Natural killer cell (primary cell): ENCODE data around the gene GPR35. TPM values are rescaled to one million over a fixed set of nuclear protein-coding genes. Genes with fewer than 3 reads are reported as not detected.

Experiments
- ATAC-seq, 3 donors: fragments of 150-1000 bp in 2 of 3; fragments of 200-7000 bp in 1 of 3; cut with Tn5 transposase; 1 replicate in 1 of 3; 2 replicates in 2 of 3; pipeline ENCODE4 v1.10.0; 2021; ENCODE audit warnings: mild to moderate bottlenecking in 2 of 3, moderate library complexity in 2 of 3
- DNase-seq, 2 donors: peaks; one replicate each; pipeline versions ENCODE4 v3.0.0 to v3.0.0-alpha.2; 2013 to 2021; ENCODE audit warnings: mixed read lengths in 1 of 2
- H3K27ac ChIP-seq: one replicate; pipeline ENCODE4 v1.5.1; 2013; ENCODE audit warnings: mild to moderate bottlenecking, low read length
- H3K27me3 ChIP-seq: one replicate; pipeline ENCODE4 v1.6.1; 2013; ENCODE audit warnings: low read length; ENCODE audit not compliant: control insufficient read depth, insufficient read depth
- H3K36me3 ChIP-seq: one replicate; pipeline ENCODE4 v1.6.1; 2013; ENCODE audit warnings: low read length; ENCODE audit not compliant: control insufficient read depth, insufficient read depth
- H3K4me1 ChIP-seq: one replicate; pipeline ENCODE4 v1.6.1; 2013; ENCODE audit warnings: low read length; ENCODE audit not compliant: control insufficient read depth, insufficient read depth
- H3K4me3 ChIP-seq: one replicate; pipeline ENCODE4 v1.5.1; 2013; ENCODE audit warnings: low read length
- H3K9me3 ChIP-seq: one replicate; pipeline ENCODE4 v1.6.1; 2013; ENCODE audit warnings: low read length; ENCODE audit not compliant: control insufficient read depth, insufficient read depth
- H3K27ac Mint-ChIP-seq, 2 donors: one replicate each; pipeline ENCODE4 v1.8.0; 2022; ENCODE audit warnings: mild to moderate bottlenecking in 2 of 2, mixed read lengths in 2 of 2, moderate library complexity in 1 of 2
- H3K27me3 Mint-ChIP-seq, 2 donors: one replicate each; pipeline ENCODE4 v1.8.0; 2022; ENCODE audit warnings: low read depth in 2 of 2, mixed read lengths in 2 of 2
- H3K36me3 Mint-ChIP-seq: one replicate; pipeline ENCODE4 v1.8.0; 2022; ENCODE audit warnings: mixed read lengths
- H3K4me1 Mint-ChIP-seq, 2 donors: one replicate each; pipeline ENCODE4 v1.8.0; 2022; ENCODE audit warnings: mixed read lengths in 2 of 2
- H3K4me3 Mint-ChIP-seq: one replicate; pipeline ENCODE4 v1.8.0; 2022; ENCODE audit warnings: mild to moderate bottlenecking, moderate library complexity, mixed read lengths
- H3K9me3 Mint-ChIP-seq, 2 donors: one replicate each; pipeline ENCODE4 v1.8.0; 2022; ENCODE audit warnings: mixed read lengths in 2 of 2
- CTCF ChIP-seq: fragments of 200-600 bp; IDR thresholded peaks from one replicate; pipeline ENCODE4 v1.8.0; 2022; ENCODE audit warnings: antibody characterized with exemption
- WGBS: methylation state at CpG from one replicate; pipeline ENCODE4 v1.1.7; 2013; ENCODE audit warnings: missing lambda C conversion rate; ENCODE audit not compliant: insufficient coverage; 5-methylcytosine and 5-hydroxymethylcytosine counted together
- intact Hi-C: fragments of 100-400 bp; cut with micrococcal nuclease; formaldehyde crosslinking; loops from one replicate; pipeline ENCODE4 v1.14.2; 2022
- total RNA-seq, 4 donors: library from RNA; stranded (reverse); fragments of 120-200 nt in 1 of 4; gene quantifications; one replicate each; pipeline versions ENCODE4 v1.2.3 to v1.2.4, GENCODE V29; 2013 to 2022

The GPR35 gene
- total RNA-seq, 3 donors from 2014 or later (not counting 1 experiment from before 2014, with no cell fraction given), result 10.6 to 19.7 (median 15.7) TPM

GRCh38 chr2:240628507-240628807 lies 3.2 kb downstream of the GPR35 start:
- 88% methylated on average over 6 of the region's 7 CpGs for WGBS
- intact Hi-C loops, result no loop called here
- Mint-ChIP-seq H3K36me3 (no peaks in the 10 kb centered on the region), H3K4me1 (peaks cover 8 to 25% of the 10 kb centered on the region in 2 donors), H3K27me3 (no peaks in the 10 kb centered on the region), H3K4me3 (no peak overlapping the region), H3K27ac (no peak overlapping the region), H3K9me3 (peaks cover under 1 to 2% of the 10 kb centered on the region in 2 donors)
- H3K9me3 ChIP-seq, result no peaks in the 10 kb centered on the region
- no peak overlapping the region for H3K27ac ChIP-seq
- H3K4me3 ChIP-seq, result no peak overlapping the region
- no peak for DNase-seq
- no peaks in the 10 kb centered on the region for H3K27me3 ChIP-seq
- no peak for ATAC-seq
- peaks cover 41% of the 10 kb centered on the region for H3K4me1 ChIP-seq
- H3K36me3 ChIP-seq, result no peaks in the 10 kb centered on the region
- TF ChIP-seq CTCF, result no peak

- no peak for ATAC-seq
- H3K36me3 ChIP-seq, result no peaks in the 10 kb centered on the region
- H3K4me3 ChIP-seq, result no peak overlapping the region
- no peaks in the 10 kb centered on the region for H3K27me3 ChIP-seq
- no peaks in the 10 kb centered on the region for H3K36me3 Mint-ChIP-seq
- intact Hi-C loops, result no loop called here
- no peak for TF ChIP-seq CTCF
- H3K9me3 ChIP-seq, result peaks cover 5% of the 10 kb centered on the region
- no peak overlapping the region for H3K27ac ChIP-seq
- no peak overlapping the region for H3K27ac Mint-ChIP-seq
- H3K9me3 Mint-ChIP-seq, result peaks cover 2 to 3% of the 10 kb centered on the region in 2 donors
- peak in 1 of 2 donors; percentile 8 for DNase-seq
- 91% methylated on average over 20 of the region's 20 CpGs for WGBS
- H3K27me3 Mint-ChIP-seq, result no peaks in the 10 kb centered on the region
- H3K4me3 Mint-ChIP-seq, result no peak overlapping the region
- H3K4me1 ChIP-seq, result peaks cover 36% of the 10 kb centered on the region
- H3K4me1 Mint-ChIP-seq, result peaks cover 8 to 23% of the 10 kb centered on the region in 2 donors
Observed at GRCh38 chr2:240628808-240629618, 3.7 kb downstream of the GPR35 start.

GRCh38 chr2:240629619-240629967 lies 4.3 kb downstream of the GPR35 start:
- intact Hi-C loops, result no loop called here
- Mint-ChIP-seq H3K36me3 (no peaks in the 10 kb centered on the region), H3K27me3 (no peaks in the 10 kb centered on the region), H3K9me3 (peaks cover 2 to 3% of the 10 kb centered on the region in 2 donors), H3K27ac (no peak overlapping the region), H3K4me3 (no peak overlapping the region), H3K4me1 (peaks cover 8 to 18% of the 10 kb centered on the region in 2 donors)
- Histone ChIP-seq H3K27ac (no peak overlapping the region), H3K4me3 (no peak overlapping the region), H3K36me3 (no peaks in the 10 kb centered on the region), H3K9me3 (peaks cover 5% of the 10 kb centered on the region), H3K27me3 (no peaks in the 10 kb centered on the region), H3K4me1 (peaks cover 30% of the 10 kb centered on the region)
- DNase-seq, result peak in 1 of 2 donors; percentile 11
- TF ChIP-seq CTCF, result no peak
- WGBS, result 80% methylated on average over 5 of the region's 5 CpGs
- no peak for ATAC-seq
